ENCODE data around the gene HDGF.

HDGF gene

DNA sequence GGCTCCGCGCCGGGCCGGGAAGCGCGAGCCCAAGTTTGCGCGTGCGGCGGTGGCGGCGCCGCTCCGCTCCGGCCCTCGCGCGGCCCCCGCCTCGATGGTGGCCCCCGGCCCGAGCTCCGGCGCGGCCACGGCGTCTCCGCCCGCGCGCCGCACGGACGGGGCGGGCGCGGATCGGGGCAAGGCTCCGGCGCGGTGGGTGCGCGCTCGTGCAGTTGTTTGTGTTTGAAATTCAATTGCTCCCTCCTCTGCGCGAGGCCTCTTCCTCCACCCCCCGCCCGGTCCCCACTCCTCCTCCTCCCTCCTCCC, at the start of gene HDGF:
Gene HDGF (minus strand): TSS at position 225 of the 306 bp plus-strand sequence. CDS start 246 bp downstream, outside the sequence.
- DNase-seq (ENCODE audit: low read depth in 2 of 2): no peak

DNA sequence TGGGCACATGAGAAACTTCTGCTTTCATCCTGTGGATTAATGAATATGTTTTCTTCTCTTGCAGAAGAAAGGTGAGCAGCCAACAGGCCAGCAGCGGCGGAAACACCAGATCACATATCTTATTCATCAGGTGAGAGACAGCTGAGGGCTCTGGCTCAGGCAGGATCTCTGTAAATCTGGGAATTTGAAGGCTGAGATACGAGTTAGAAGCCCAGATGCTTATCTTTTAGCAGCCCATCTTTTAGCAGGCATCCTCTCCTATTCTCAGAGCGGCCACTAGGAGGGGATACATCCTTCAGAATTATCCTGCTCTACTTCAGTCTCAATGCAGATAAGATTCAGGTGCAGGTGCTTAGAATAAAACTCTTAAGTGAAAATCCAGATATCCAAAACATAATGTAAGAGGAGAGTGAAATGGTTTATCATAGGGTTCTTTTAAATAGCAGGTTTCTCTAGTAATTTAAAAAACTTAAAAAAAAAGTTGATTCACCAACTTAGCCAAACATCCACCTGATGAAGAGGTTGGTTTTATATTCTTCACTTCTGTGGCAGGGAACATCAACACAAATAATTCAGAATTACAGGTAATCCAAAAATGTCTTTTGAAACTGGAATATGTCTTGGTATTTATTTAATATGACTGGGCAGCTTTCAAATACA, 45.9 kb upstream of the HDGF start:
- no peak for DNase-seq (ENCODE audit: low read depth in 2 of 2)

DNA sequence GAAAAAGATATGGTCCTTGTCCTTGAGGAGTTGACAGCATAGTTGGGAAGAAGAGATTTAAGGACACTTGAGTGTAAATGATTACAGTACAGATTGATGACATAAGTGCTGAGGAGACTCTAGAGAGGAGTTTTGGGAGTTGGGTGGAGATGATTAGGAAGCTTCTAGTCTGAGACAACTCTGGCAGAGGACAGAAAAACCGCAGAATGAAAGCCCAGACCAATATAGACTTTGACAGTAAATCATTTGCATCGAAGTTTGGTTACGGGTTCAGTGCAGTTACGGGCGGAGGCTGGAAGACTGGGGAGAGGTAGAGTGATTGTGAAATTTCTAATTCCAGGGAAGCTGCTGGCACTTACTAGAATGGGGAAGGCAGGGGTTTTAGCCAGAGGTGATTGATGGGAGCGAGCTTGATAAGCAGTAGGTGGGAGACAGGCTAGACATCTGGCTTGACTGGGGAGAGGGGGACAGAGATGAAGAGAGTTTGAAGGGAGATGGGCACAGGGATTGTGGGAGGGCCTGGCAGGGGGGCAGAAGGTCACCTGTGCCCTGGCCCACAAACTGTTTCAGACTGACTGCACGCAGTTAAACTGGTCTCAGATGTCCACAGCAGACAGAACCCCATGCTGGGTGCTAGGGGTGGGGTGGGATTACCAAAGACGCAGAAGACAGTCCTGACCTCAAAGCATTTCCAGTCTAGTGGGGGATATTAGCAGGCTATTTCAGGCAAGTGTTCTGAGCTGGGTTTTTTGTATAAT, 45.0 kb upstream of the HDGF start:
- DNase-seq (ENCODE audit: low read depth in 2 of 2): no peak

DNA sequence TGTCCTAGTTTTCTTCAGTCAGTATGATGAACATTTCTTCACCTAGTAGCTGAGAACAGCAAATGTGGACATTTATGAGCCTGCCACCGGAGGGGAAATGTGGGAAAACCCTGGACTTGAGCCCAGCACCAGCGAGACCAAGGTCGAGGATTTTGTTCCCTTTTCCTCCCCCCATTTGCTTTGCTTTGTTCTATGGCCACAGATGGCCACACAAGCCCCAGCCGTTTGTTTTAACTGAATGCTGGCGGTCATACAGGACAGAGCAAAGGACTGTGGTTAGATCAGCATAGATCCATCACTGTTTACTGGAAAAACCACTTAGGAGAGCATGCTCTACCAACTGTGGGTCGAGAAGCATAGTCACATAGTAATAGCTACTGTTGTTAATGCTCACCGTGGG, 44.3 kb upstream of the HDGF start:
- DNase-seq (ENCODE audit: low read depth in 2 of 2): no peak

DNA sequence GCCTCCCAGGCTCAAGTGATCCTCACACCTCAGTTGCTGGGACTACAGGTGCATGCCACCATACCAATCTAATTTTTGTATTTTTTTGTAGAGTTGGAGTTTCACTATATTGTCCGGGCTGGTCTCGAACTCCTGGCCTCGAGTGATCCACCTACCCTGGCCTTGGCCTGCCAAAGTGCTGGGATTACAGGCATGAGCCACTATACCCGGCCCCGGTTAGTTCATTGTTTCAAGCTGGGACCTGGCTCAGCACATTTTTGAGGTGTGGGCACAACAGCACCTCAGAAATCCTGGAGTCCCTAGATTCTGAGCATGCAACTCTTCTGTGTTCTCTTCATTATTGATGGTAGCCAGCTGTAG, 43.9 kb upstream of the HDGF start:
- DNase-seq (ENCODE audit: low read depth in 2 of 2): no peak

DNA sequence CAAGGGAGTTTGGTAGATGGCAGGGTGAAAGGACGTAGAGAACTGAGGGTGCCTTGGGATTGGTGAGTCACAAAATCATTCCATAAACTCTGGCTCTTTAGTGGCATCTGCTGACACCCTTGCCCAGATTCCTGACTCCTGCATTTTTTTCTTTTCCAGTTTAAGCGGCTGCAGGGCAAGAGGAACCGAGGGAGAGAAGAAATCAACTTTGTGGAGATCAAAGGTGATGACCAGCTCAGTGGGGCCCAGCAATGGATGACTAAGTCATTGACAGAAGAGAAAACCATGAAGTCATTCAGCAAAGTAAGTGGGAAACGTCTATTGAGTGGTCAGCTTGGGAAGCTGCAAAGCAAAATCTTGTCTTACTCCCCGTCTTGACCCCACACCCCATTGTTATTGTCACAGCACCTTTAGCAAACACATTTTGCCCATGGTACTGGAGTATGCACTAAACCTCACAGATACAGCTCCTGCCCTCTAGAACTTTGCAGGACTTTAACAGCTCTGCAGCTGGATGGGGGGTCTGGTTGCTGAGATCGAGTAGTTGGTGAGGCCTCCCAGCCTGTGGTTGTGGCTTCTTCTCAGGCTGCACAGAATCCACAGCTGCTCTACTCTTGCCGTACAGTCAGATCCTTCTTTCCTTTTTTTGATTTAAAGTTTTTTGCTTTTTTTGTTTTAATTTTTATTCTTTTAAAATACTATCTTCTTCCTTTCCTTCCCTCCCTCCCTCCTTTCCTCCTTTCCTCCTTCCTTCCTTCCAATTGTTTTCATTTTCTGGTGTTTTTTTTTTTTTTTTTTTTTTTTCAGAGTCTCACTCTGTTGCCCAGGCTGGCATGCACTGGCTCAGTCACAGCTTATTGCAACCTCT, 43.3 kb upstream of the HDGF start:
- DNase-seq (ENCODE audit: low read depth in 2 of 2): no peak

DNA sequence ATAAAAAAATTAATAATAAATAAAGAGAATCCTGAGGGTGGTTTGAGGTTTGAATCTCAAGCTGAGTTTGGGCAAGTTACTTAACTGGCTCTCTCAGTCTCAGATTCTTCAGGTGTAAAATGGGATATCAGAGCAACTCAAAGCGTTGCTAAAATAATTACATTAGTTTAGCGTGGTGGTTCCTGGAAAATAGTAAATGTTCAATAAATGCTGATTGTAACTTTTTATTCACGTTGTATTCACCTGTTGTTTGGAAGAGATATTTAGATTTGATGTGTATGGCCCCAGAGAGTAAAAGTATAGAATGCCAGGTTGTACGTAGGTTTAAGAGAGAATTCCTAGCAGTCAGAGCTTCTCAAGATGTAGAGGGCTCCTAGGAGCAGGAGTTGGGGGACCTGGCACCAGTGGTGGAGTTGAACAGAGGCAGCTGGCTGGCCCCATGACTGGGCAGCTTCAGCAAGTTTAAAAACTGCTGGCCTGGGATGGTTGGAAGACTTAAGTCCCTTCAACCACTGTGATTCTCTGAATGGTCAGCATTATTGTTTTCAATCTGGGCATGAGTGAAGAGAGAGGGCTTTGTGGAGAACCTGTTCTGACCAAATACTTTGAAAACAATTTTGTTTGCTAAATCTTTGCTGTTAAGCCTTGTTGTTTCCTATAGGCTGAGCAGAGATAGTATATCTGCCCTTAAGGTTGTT, 38.3 kb upstream of the HDGF start:
- DNase-seq (ENCODE audit: low read depth in 2 of 2): no peak

DNA sequence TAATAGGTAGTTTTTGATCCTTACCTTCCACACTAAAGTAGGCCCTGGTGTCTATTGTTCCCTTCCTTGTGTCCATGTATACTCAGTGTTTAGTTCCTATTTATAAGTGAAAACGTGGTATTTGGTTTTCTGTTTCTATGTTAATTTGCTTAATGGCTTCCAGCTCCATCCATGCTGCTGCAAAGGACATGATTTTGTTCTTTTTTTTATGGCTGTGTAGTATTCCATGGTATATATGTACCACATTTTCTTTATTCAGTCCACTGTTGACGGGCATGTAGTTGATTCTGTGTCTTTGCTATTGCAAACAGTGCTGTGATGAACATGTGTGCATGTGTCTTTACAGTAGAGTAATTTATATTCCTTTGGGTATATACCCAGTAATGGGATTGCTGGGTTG, 36.7 kb upstream of the HDGF start:
- DNase-seq (ENCODE audit: low read depth in 2 of 2): no peak

DNA sequence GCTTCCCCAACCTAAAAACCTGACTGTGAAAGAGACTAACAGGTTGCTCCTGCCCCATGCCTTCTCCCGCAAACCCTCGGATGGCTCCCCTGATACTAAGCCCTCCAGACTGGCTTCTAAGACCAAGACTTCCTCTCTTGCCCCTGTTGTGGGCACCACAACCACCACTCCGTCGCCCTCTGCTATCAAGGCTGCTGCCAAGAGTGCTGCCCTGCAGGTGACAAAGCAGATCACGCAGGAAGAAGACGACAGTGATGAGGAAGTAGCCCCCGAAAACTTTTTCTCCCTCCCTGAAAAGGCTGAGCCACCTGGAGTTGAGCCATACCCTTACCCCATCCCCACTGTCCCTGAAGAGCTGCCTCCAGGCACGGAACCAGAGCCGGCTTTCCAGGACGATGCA, 35.2 kb upstream of the HDGF start:
- no peak for DNase-seq (ENCODE audit: low read depth in 2 of 2)

DNA sequence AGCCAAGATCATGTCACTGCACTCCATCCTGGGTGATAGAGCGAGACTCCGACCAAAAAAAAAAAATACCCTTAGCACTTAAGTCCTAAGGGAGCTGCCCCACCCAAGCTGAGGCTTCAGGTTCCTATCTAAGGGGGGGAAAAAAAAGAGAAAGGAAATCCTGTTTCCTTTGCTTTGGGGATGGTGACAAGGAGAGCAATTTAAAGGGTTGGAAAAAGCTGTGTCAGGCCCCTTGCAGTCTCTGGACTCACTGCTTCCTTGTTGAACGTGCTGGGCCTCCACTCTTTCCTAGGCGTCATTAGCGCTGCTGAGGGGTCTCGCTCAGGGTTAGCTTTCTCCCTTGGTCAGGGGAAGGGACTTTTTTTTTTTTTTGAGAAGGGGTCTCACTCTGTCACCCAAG, 34.0 kb upstream of the HDGF start:
- DNase-seq (ENCODE audit: low read depth in 2 of 2): no peak

DNA sequence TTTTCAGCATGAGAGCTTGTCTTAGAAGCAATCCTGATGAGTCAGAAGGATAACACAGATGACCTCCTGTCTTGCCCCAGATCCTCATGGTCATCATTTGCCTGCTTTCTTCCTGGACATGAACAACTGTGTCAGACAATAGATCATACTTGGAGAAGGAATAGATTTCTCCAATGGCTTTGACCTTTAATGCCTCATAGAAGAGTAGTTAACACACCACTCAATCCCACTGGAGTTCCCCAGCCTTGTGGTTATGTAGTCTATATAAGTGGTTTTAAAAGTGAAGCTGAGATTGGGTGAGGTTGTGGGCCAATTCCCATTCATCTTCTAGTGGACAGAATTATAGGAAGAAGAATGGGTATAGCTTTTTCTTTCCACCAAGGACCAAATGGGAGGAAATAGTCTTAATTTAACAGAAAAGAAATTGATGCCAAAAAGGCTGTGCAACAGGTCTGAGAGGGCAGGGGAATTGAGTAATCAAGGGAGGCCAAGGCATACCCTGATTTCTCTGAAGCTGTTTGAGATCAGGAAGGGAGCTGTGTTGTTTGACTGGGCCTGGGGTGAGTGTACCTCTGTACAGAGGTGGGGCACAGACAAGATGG, 30.2 kb upstream of the HDGF start:
- no peak for DNase-seq (ENCODE audit: low read depth in 2 of 2)

DNA sequence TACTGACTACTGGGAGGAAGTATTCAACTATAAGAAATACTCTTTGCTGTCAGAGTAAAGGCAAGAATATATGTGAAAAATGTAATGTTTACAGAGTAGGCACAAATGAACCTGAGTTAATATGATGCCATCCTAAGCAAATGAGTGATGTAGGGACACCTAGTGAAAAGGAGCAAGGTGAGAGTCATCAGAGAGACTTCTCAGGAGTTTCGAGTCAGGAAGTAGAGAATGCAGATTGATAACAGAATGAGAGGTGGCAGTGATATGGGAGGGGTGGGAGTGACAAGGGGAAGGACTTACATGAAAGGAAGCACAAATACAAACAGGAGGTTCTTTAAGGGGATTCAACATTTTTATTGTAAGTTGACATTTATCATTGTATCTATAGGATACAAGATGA, 26.1 kb upstream of the HDGF start:
- DNase-seq (ENCODE audit: low read depth in 2 of 2): no peak

DNA sequence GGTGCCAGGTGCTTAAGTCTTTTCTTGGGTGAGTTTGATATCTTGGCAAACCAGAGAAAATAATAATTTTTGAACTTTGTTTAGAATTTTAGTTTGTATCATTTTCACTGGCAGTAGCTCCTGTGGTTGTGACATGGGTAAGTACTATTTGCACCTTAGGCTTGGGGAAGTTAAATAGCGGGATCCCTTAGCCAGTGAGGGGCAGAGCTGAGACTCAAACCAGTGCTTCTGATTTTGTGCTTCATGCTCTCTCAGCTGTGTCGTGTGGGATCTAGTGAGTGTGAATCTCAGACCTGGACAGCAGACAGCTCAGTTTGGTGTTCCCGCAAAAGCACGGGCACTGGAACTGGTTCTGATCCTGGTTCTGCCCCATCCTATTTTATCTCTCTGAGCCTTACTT, 25.5 kb upstream of the HDGF start:
- no peak for DNase-seq (ENCODE audit: low read depth in 2 of 2)

DNA sequence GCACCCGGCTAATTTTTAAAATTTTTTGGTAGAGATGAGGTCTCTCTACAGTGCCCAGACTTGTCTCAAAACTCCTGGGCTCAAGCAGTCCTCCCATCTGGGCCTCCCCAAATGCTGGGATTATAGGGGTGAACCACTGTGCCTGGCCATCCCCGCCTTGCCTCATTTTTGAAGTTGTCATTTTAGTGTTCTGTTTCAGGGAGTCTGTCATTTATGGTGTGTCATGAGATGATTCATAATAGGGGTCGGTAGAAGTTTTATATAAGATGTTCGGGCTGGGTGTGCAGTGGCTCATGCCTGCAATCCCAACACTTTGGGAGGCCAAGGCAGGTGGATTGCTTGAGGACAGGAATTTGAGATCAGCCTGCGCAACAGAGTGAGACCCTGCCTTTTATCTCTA, 24.3 kb upstream of the HDGF start:
- peak in 1 of 2 donors; percentile 2 for DNase-seq (ENCODE audit: low read depth in 2 of 2)

DNA sequence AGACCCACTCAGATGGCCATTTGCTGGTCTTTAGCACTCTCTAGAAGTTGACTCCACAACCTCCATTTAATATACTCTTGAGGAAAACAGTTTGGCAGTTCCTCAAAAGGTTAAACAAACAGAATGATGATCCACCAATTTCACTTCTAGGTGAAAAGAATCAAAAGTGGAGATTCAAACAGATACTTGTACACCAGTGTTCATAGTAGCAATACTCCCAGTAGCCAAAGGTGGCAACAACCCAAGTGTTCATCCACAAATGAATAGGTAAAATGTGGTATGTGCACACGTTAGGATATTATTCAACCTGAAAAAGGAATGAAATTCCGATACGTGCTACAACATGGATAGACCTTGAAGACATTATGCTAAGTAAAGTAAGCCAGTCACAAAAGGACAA, 22.1 kb upstream of the HDGF start:
- DNase-seq (ENCODE audit: low read depth in 2 of 2): no peak

DNA sequence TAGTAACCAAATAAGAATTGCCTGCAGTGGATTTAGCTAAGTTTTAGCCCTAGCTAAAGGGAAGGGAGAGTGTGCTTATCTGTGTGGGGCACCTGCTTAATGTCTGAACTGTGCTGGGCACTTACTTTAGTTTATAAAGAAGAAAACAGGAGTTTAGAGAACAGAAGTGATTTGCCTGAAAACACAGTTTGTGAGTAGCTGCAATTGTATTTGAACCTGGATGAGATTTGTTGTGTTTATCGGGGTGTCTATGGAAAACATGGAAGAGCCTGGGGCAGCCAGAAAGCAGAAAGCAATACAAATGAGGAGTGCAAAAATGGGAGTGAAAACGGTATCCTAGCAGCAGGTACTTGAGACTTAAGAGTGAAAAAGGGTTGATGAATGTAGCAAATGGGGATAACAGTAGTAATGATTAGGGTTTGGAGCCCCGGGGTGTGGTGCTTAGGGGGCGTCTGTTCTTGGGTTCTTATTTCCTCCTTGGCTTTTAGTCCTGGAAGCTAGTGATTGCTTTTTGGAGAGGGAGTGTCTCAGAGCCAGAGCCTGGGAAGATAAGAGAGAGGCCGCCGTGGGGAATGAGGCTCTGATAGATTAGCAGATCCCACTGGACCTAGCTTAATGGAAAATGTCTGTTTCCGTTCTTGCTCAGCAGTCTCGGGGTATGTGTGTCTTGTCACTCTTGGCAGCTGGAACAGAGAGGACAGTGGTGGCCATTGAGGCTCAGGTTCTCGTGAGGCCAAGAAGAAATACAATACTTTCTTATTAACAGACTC, 21.4 kb upstream of the HDGF start:
- DNase-seq (ENCODE audit: low read depth in 2 of 2): no peak

DNA sequence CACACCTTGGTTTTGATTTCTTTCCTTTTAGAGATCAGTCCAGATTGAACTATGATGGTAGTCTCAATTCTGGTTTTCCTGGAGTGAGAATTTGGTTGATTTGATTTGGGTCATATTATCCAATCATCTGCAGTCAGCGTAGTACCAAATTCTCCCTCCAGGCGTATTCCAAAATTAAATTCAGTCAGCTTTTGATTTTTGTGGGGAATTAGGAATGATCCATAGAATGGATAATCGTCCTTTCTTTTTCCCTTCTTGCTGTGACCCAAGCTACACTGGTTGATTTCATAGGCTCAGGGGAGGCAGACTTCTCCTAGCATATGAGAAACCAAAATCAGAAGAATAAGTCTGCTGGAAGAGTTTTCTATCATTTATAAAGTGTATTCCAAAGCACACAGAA, 20.7 kb upstream of the HDGF start:
- no peak for DNase-seq (ENCODE audit: low read depth in 2 of 2)

DNA sequence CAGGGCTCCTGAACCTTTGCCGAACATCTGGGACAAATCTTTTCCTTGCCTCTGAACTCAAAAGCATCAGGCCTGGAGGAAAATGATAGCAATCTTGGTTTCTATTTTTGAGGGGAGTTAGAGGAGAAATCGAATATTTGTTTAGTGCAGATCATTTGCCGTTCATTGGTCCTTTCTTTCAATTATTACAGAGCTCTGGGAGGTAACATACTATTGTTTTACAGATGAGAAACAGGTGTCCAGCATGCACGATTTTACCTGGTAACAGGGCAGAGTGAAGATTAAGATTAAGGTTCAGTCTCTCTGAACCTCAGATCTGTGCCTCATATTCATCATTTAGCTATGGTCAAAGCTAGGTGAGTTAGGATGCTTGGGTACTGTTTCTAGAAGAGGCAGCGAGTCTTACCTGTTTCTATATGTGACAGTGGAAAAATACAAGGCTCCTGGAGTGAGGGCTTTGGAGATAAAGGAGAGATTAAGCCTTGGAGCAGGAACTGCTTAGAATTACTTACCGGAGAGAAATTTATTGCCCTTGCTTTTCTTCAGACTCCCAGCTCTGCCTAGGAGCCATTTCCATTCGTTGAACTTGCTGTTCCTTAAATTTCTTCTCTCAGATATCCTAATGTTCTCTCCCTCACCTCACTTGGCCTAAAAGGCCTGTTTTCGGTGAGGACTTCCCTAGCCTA, 17.3 kb upstream of the HDGF start:
- DNase-seq (ENCODE audit: low read depth in 2 of 2): no peak

DNA sequence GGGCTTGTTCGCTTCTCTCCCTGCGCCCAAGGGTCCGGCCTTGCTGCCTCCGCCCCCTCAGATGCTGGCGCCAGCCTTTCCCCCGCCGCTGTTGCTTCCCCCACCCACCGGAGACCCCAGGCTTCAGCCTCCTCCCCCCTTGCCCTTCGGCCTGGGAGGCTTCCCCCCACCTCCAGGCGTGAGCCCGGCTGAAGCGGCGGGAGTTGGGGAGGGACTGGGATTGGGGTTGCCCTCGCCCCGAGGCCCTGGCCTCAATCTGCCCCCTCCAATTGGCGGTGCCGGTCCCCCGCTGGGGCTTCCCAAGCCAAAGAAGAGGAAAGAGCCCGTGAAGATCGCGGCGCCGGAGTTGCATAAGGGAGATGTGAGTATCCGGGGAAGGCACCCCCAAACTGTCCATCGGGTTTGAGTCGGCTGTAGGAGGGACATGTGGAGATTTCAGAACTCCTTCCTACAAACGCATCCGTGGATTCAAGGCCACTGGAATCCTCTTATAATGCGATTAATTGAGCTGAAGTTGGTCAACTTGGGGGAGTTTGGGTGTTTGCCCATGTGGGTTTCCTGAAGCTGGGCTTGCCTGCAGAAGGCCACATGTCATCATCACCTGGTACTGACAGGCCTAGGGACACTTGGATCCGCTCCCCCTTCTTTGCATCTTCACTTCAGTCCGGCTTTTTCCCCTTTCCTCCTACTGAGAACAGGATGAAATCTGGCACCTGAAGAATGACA, 16.6 kb upstream of the HDGF start:
- DNase-seq (ENCODE audit: low read depth in 2 of 2): no peak
